Activated B cell treated with CpG ODN at 0.5 μM for 24 hours (primary cell): ENCODE results near the gene NTRK1. TPM values are rescaled to one million over a fixed set of nuclear protein-coding genes. Genes with fewer than 3 reads are reported as not detected.

Source experiments
- ATAC-seq: fragments of 200-7000 bp; cut with Tn5 transposase; one replicate; pipeline ENCODE4 v1.10.0; 2021; ENCODE audit warnings: low read depth, mild to moderate bottlenecking, moderate library complexity
- CTCF ChIA-PET: fragments of 350-600 bp; sonication (Branson Sonifier 250); formaldehyde crosslinking; loops from one replicate; lab custom pipeline; 2021; ENCODE audit warnings: antibody characterized with exemption; lab: Charles Lee
- POLR2A ChIA-PET: fragments of 350-600 bp; sonication (Branson Sonifier 250); formaldehyde crosslinking; loops from one replicate; lab custom pipeline; 2021; ENCODE audit warnings: antibody characterized with exemption; lab: Charles Lee
- DNase-seq: peaks from one replicate; pipeline ENCODE4 v3.0.0; 2022
- H3K27ac Mint-ChIP-seq: one replicate; pipeline ENCODE4 v1.8.0; 2020; ENCODE audit warnings: mixed read lengths
- H3K27me3 Mint-ChIP-seq: one replicate; pipeline ENCODE4 v1.8.0; 2021; ENCODE audit warnings: mixed read lengths
- H3K36me3 Mint-ChIP-seq: one replicate; pipeline ENCODE4 v1.8.0; 2021; ENCODE audit warnings: low read depth, mixed read lengths
- H3K4me1 Mint-ChIP-seq: one replicate; pipeline ENCODE4 v1.8.0; 2021; ENCODE audit warnings: mixed read lengths
- H3K4me3 Mint-ChIP-seq: one replicate; pipeline ENCODE4 v1.8.0; 2020; ENCODE audit warnings: mild to moderate bottlenecking, mixed read lengths
- H3K9me3 Mint-ChIP-seq: one replicate; pipeline ENCODE4 v1.8.0; 2020; ENCODE audit warnings: mixed read lengths
- intact Hi-C: fragments of 100-400 bp; cut with micrococcal nuclease; formaldehyde crosslinking; loops from one replicate; pipeline ENCODE4 v1.15.1; 2024
- total RNA-seq: library from RNA; stranded (reverse); gene quantifications from 2 replicates; pipeline ENCODE4 v1.2.3, GENCODE V29; 2022
- TF ChIP-seq, protein P1 (sequence below): fragments of 200-600 bp; IDR thresholded peaks from one replicate; pipeline ENCODE4 v1.8.0; 2022; ENCODE audit warnings: antibody characterized with exemption, mild to moderate bottlenecking

NTRK1 gene
- total RNA-seq, 1 donor from 2014 or later: 0.11 TPM

DNA sequence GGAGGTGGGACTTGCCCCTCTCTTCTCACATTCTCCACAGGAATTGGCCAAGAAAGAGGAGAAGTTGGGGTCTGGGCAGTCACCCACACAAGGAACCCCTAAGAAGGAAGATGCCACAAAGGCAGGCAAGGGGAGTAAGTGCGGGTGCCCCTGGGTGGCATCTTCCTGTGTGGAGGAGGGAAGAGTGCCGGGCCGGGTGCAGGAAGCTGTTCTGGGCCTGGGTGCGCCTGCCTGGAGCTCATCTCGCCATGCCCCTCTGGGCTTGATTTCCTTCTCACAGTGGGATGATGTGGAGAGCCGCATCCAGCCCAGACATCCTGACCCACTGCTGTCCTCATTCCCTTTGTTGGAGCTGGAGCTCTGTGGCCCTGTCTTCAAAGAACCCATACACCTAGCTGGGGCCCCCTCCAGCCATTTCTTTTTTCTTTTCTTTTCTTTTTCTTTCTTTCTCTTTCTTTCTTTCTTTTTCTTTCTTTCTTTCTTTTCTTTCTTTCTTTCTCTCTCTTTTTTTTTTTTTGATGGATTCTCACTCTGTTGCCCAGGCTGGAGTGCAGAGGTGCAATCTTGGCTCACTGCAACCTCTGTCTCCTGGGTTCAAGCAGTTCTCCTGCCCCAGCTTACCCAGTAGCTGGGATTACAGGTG lies 69.1 kb downstream of the NTRK1 start:
- intact Hi-C loops: loop anchor here (5.0 kb wide), 1 partner anchor 37 kb away; the partner anchor contains the start of gene PEAR1

DNA sequence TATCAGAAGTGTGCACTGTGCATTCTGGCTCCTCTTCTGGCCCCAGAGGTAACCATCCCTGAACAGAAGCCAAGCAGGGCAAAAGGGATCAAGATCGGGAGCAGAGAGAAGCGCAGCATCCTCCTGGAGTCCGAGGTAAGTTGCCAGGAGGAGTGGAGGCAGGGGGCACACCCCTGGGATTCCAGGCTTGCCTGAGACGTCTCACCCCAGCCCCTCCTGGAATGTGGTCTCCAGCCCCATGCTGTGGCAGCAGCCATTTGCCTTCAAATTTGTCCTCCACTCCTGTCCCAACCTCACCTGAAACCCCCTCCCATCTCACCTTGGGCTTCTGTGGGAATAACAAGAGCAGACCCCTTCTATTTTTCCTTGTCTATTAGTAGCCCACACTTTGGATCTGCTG lies 69.8 kb downstream of the NTRK1 start:
- intact Hi-C loops: no loop called here
- ChIA-PET CTCF (no interaction called here), POLR2A (no interaction called here)
- ATAC-seq: no peak
- Mint-ChIP-seq H3K4me1 (peaks cover 7% of the 10 kb centered on the region), H3K36me3 (no peaks in the 10 kb centered on the region), H3K9me3 (no peaks in the 10 kb centered on the region), H3K27me3 (peaks cover 62% of the 10 kb centered on the region), H3K27ac (no peak overlapping the region), H3K4me3 (no peak overlapping the region)
- TF ChIP-seq, protein P1, sequence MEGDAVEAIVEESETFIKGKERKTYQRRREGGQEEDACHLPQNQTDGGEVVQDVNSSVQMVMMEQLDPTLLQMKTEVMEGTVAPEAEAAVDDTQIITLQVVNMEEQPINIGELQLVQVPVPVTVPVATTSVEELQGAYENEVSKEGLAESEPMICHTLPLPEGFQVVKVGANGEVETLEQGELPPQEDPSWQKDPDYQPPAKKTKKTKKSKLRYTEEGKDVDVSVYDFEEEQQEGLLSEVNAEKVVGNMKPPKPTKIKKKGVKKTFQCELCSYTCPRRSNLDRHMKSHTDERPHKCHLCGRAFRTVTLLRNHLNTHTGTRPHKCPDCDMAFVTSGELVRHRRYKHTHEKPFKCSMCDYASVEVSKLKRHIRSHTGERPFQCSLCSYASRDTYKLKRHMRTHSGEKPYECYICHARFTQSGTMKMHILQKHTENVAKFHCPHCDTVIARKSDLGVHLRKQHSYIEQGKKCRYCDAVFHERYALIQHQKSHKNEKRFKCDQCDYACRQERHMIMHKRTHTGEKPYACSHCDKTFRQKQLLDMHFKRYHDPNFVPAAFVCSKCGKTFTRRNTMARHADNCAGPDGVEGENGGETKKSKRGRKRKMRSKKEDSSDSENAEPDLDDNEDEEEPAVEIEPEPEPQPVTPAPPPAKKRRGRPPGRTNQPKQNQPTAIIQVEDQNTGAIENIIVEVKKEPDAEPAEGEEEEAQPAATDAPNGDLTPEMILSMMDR: no peak
- no peak for DNase-seq

More for the DNA sequence above, 69.1 kb downstream of the NTRK1 start:
- H3K4me1 Mint-ChIP-seq: peaks cover 7% of the 10 kb centered on the region
- TF ChIP-seq, protein P1: no peak
- H3K4me3 Mint-ChIP-seq: no peak overlapping the region
- H3K36me3 Mint-ChIP-seq: no peaks in the 10 kb centered on the region
- ChIA-PET POLR2A (no interaction called here), CTCF (no interaction called here)
- peaks cover 70% of the 10 kb centered on the region for H3K27me3 Mint-ChIP-seq
- H3K9me3 Mint-ChIP-seq: no peaks in the 10 kb centered on the region
- no peak overlapping the region for H3K27ac Mint-ChIP-seq
- no peak for ATAC-seq
- DNase-seq: no peak

Other genes with a start within 250 kb of the NTRK1 start
- gene HAPLN2, start 241.4 kb upstream of the NTRK1 start, total RNA-seq: not detected in 2 replicates
- gene BCAN, start 218.7 kb upstream of the NTRK1 start, total RNA-seq: 0.27 and 0.51 TPM in 2 replicates
- not detected in 2 replicates for gene NES, start 183.5 kb upstream of the NTRK1 start, total RNA-seq
- gene CRABP2, start 155.3 kb upstream of the NTRK1 start, total RNA-seq: 0.55 and 0.66 TPM in 2 replicates
- 54.5 and 56.7 TPM in 2 replicates for gene METTL25B, start 132.4 kb upstream of the NTRK1 start, total RNA-seq
- 50.8 and 53.0 TPM in 2 replicates for gene ISG20L2, start 132.1 kb upstream of the NTRK1 start, total RNA-seq
- 65.8 and 83.7 TPM in 2 replicates for gene MRPL24, start 119.8 kb upstream of the NTRK1 start, total RNA-seq
- 107 and 113 TPM in 2 replicates for gene HDGF, start 109.2 kb upstream of the NTRK1 start, total RNA-seq
- gene PRCC, start 93.3 kb upstream of the NTRK1 start, total RNA-seq: 80.4 and 81.4 TPM in 2 replicates
- 1.7 and 2.3 TPM in 2 replicates for gene SH2D2A, start 44.0 kb upstream of the NTRK1 start, total RNA-seq
- not detected in 2 replicates for gene INSRR, start 1.7 kb upstream of the NTRK1 start, total RNA-seq
- gene PEAR1, start 32.9 kb downstream of the NTRK1 start, total RNA-seq: not detected in 2 replicates
- gene LRRC71, start 59.8 kb downstream of the NTRK1 start, total RNA-seq: not detected in 2 replicates
- gene ARHGEF11, start 184.9 kb downstream of the NTRK1 start, total RNA-seq: 0.95 and 1.8 TPM in 2 replicates
- 0.29 TPM in 1 of 2 replicates, not detected in the other for gene ETV3L, start 238.9 kb downstream of the NTRK1 start, total RNA-seq